CD4-positive, CD25-positive, alpha-beta regulatory T cell (primary cell): ENCODE results near the gene LBP. TPM values are rescaled to one million over a fixed set of nuclear protein-coding genes. Genes with fewer than 3 reads are reported as not detected.
"Not testable (repeated sequence)": the region's sequence is repeated elsewhere in the genome, so short reads cannot be mapped to it uniquely, and the experiment has no call there.

ENCODE experiments used
- ATAC-seq, 2 donors: fragments of 150-1000 bp; cut with Tn5 transposase; one replicate each; pipeline ENCODE4 v1.10.0; 2021; ENCODE audit warnings: low read depth in 2 of 2, moderate number of reproducible peaks in 2 of 2, moderate library complexity in 1 of 2
- DNase-seq, 3 donors: peaks; one replicate each; pipeline versions ENCODE4 v3.0.0 to v3.0.0-alpha.2; 2012 to 2022; ENCODE audit warnings: mixed read lengths in 1 of 3
- H3K27ac ChIP-seq: one replicate; pipeline ENCODE4 v1.7.0; 2013; ENCODE audit warnings: mild to moderate bottlenecking, low read length; ENCODE audit not compliant: insufficient read depth, poor library complexity, severe bottlenecking
- H3K27me3 ChIP-seq: one replicate; pipeline ENCODE4 v1.7.0; 2013; ENCODE audit warnings: low read length; ENCODE audit not compliant: control insufficient read depth, insufficient read depth
- H3K36me3 ChIP-seq: one replicate; pipeline ENCODE4 v1.7.0; 2013; ENCODE audit warnings: mild to moderate bottlenecking, low read length, moderate library complexity; ENCODE audit not compliant: control insufficient read depth, insufficient read depth
- H3K4me1 ChIP-seq: 2 replicates; pipeline ENCODE4 v1.7.0; 2013; ENCODE audit warnings: mild to moderate bottlenecking, low read length; ENCODE audit not compliant: insufficient read depth, control insufficient read depth, poor library complexity, severe bottlenecking
- H3K4me3 ChIP-seq: one replicate; pipeline ENCODE4 v1.7.0; 2013; ENCODE audit warnings: low read depth, mild to moderate bottlenecking, low read length, moderate library complexity
- H3K9me3 ChIP-seq, 2 experiments: 1 replicate in 1 of 2; 2 replicates in 1 of 2; pipeline ENCODE4 v1.7.0; 2013; ENCODE audit warnings: low read length in 2 of 2, mild to moderate bottlenecking in 1 of 2, moderate library complexity in 1 of 2; ENCODE audit not compliant: control insufficient read depth in 2 of 2
- H3K27ac Mint-ChIP-seq, 3 donors: one replicate each; pipeline ENCODE4 v1.8.0; 2020 to 2022; ENCODE audit warnings: mild to moderate bottlenecking in 3 of 3, mixed read lengths in 3 of 3, moderate library complexity in 2 of 3
- H3K27me3 Mint-ChIP-seq: one replicate; pipeline ENCODE4 v1.8.0; 2022; ENCODE audit warnings: mild to moderate bottlenecking, mixed read lengths
- H3K36me3 Mint-ChIP-seq: one replicate; pipeline ENCODE4 v1.8.0; 2020; ENCODE audit warnings: mixed read lengths
- H3K4me1 Mint-ChIP-seq, 4 donors: one replicate each; pipeline ENCODE4 v1.8.0; 2020 to 2022; ENCODE audit warnings: mixed read lengths in 4 of 4, mild to moderate bottlenecking in 1 of 4
- H3K4me3 Mint-ChIP-seq, 4 donors: one replicate each; pipeline ENCODE4 v1.8.0; 2020 to 2022; ENCODE audit warnings: mild to moderate bottlenecking in 4 of 4, mixed read lengths in 4 of 4, moderate library complexity in 3 of 4
- H3K9me3 Mint-ChIP-seq, 7 donors: one replicate each; pipeline ENCODE4 v1.8.0; 2020 to 2022; ENCODE audit warnings: mixed read lengths in 7 of 7, mild to moderate bottlenecking in 3 of 7, moderate library complexity in 2 of 7
- polyA plus RNA-seq, 4 donors: library from polyadenylated mRNA; unstranded; fragments of 300-500 nt; fragmentation: Illumina TruSeq; gene quantifications; one replicate each; pipeline ENCODE4 v1.2.3, GENCODE V29; 2021
- total RNA-seq: library from RNA; stranded (reverse); gene quantifications from one replicate; pipeline ENCODE4 v1.2.3, GENCODE V29; 2022

LBP gene
- total and polyA plus RNA-seq, 5 donors from 2014 or later, result not detected

- H3K36me3 ChIP-seq, result no peaks in the 10 kb centered on the region
- H3K9me3 ChIP-seq, result no peaks in the 10 kb centered on the region
- no peak overlapping the region for H3K4me3 ChIP-seq
- Mint-ChIP-seq H3K4me1 (peaks cover 0 to 2% (median 0%) of the 10 kb centered on the region in 4 donors), H3K9me3 (peaks cover 0 to 2% (median 0%) of the 10 kb centered on the region in 7 donors), H3K27ac (no peak overlapping the region), H3K36me3 (no peaks in the 10 kb centered on the region), H3K4me3 (no peak overlapping the region), H3K27me3 (peaks cover 11% of the 10 kb centered on the region)
- H3K27ac ChIP-seq, result no peak overlapping the region
- H3K4me1 ChIP-seq, result no peaks in the 10 kb centered on the region
- H3K27me3 ChIP-seq, result peaks cover 2% of the 10 kb centered on the region
- ATAC-seq (no peak), DNase-seq (no peak)
Measured at GRCh38 chr20:38372806-38373205, 26.5 kb downstream of the LBP start.

GRCh38 chr20:38373231-38373867 is 27.1 kb downstream of the LBP start:
- peaks cover 11% of the 10 kb centered on the region for H3K27me3 Mint-ChIP-seq
- H3K27ac Mint-ChIP-seq, result no peak overlapping the region
- no peaks in the 10 kb centered on the region for H3K4me1 ChIP-seq
- no peak overlapping the region for H3K27ac ChIP-seq
- H3K4me1 Mint-ChIP-seq, result peaks cover 0 to 2% (median 0%) of the 10 kb centered on the region in 4 donors
- H3K9me3 ChIP-seq, result no peaks in the 10 kb centered on the region
- H3K9me3 Mint-ChIP-seq, result peaks cover 0 to 2% (median 0%) of the 10 kb centered on the region in 7 donors
- no peak overlapping the region for H3K4me3 ChIP-seq
- H3K4me3 Mint-ChIP-seq, result no peak overlapping the region
- H3K27me3 ChIP-seq, result peaks cover 2% of the 10 kb centered on the region
- no peaks in the 10 kb centered on the region for H3K36me3 Mint-ChIP-seq
- ATAC-seq, result no peak
- H3K36me3 ChIP-seq, result no peaks in the 10 kb centered on the region
- DNase-seq, result no peak

DNA sequence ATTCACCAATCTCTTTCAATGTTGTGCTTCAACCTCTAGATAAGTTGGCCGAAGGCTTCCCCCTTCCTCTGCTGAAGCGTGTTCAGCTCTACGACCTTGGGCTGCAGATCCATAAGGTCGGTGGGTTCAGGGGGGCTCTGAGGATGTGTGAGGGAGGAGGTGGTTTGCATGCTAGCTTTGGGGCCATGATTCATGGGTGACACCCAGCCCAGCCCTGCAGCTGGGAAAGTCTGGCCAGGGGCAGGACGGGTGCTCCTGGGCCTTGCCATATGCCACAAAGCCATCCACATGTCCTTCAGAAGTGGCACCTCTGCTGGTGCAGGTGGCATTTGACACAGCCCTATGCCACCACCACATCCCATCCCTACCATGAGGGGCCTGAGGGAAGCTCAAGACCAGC is 27.6 kb downstream of the LBP start:
- Histone ChIP-seq H3K9me3 (no peaks in the 10 kb centered on the region), H3K27ac (no peak overlapping the region), H3K27me3 (no peaks in the 10 kb centered on the region), H3K4me3 (no peak overlapping the region), H3K36me3 (no peaks in the 10 kb centered on the region), H3K4me1 (no peaks in the 10 kb centered on the region)
- Mint-ChIP-seq H3K27me3 (peaks cover 11% of the 10 kb centered on the region), H3K27ac (no peak overlapping the region), H3K4me1 (peaks cover 0 to 2% (median 0%) of the 10 kb centered on the region in 4 donors), H3K4me3 (peak overlapping the region in 1 of 4 donors; percentile 27), H3K36me3 (no peaks in the 10 kb centered on the region), H3K9me3 (peaks cover 0 to 2% (median 0%) of the 10 kb centered on the region in 7 donors)
- ATAC-seq (no peak), DNase-seq (no peak)

DNA sequence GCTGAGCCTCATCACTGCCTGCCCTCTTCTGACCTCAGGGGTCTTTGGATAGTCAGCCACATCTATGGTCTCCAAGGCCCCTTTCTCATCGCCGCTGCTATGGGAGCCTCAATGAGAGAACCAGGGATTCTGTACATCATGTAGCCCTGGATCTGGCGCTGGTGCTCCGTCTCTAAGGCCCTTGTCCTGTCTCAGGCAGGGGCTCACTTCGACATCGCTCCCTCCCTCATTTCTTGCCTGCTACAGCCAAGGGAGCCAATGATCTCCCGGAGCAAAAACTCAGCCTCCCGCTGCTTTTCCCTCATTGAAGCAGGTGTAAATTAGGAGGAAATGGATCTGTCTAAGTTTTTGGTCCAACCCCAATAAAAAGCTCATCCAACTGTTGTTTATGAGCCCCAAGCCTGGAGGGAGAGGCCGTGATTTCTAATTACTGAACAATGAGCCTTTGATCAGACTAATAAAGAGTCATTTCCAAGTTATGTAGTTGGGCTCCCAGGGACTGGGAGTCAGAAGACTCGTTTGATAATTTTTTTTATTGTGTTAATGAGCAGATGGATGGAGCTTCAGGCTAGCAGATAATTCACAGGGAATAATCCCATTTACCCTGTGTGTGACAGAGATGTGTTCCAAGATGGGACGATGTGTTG is 30.9 kb downstream of the LBP start:
- Histone ChIP-seq H3K27ac (no peak overlapping the region), H3K36me3 (no peaks in the 10 kb centered on the region), H3K9me3 (no peaks in the 10 kb centered on the region), H3K4me1 (no peaks in the 10 kb centered on the region), H3K27me3 (no peaks in the 10 kb centered on the region), H3K4me3 (no peak overlapping the region)
- ATAC-seq (no peak), DNase-seq (no peak)
- Mint-ChIP-seq H3K27me3 (peaks cover 6% of the 10 kb centered on the region), H3K27ac (no peak overlapping the region), H3K4me3 (no peak overlapping the region), H3K36me3 (no peaks in the 10 kb centered on the region), H3K4me1 (no peaks in the 10 kb centered on the region), H3K9me3 (peaks cover 0 to 2% (median 0%) of the 10 kb centered on the region in 7 donors)

GRCh38 chr20:38377838-38378237 is 31.6 kb downstream of the LBP start:
- H3K4me3 Mint-ChIP-seq, result not testable (repeated sequence)

GRCh38 chr20:38383147-38383546 is 36.9 kb downstream of the LBP start:
- Histone ChIP-seq H3K27ac (no peak overlapping the region), H3K27me3 (peaks cover 3% of the 10 kb centered on the region), H3K9me3 (no peaks in the 10 kb centered on the region), H3K36me3 (no peaks in the 10 kb centered on the region), H3K4me1 (no peaks in the 10 kb centered on the region), H3K4me3 (no peak overlapping the region)
- peaks cover 11% of the 10 kb centered on the region for H3K27me3 Mint-ChIP-seq
- no peak overlapping the region for H3K4me3 Mint-ChIP-seq
- no peaks in the 10 kb centered on the region for H3K36me3 Mint-ChIP-seq
- ATAC-seq (no peak), DNase-seq (no peak)
- peaks cover 0 to 2% (median 0%) of the 10 kb centered on the region in 7 donors for H3K9me3 Mint-ChIP-seq
- H3K4me1 Mint-ChIP-seq, result no peaks in the 10 kb centered on the region
- no peak overlapping the region for H3K27ac Mint-ChIP-seq

More at GRCh38 chr20:38377838-38378237, 31.6 kb downstream of the LBP start:
- H3K27me3 ChIP-seq, H3K27ac Mint-ChIP-seq, H3K9me3 Mint-ChIP-seq, ATAC-seq, H3K9me3 ChIP-seq, H3K36me3 Mint-ChIP-seq, DNase-seq, H3K27me3 Mint-ChIP-seq, H3K27ac ChIP-seq, H3K4me1 ChIP-seq, H3K4me1 Mint-ChIP-seq, H3K4me3 ChIP-seq, H3K36me3 ChIP-seq: not testable (repeated sequence)

DNA sequence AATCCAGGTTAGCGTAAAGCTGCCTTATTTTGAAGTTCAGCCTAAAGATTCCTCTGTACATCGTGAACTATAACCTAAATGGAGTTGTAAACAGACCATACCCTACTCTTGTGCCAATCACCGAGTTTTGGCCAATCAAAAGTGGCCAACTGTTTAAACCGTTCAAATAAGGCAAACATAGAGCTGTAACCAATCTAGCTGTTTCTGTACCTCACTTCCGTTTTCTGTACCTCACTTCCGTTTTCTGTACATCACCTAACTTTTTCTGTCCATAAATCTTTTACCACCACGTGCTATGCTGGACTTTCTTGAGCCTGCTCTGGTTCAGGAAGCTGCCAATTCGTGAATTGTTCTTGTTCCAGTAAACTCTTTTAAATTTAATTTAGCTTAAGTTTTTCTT is 39.7 kb downstream of the LBP start:
- H3K27me3 ChIP-seq, result peaks cover 3% of the 10 kb centered on the region
- H3K4me1 Mint-ChIP-seq, result no peaks in the 10 kb centered on the region
- H3K4me3 ChIP-seq, result no peak overlapping the region
- H3K4me3 Mint-ChIP-seq, result no peak overlapping the region
- H3K9me3 ChIP-seq, result peaks cover 0 to 2% of the 10 kb centered on the region in 2 experiments
- no peaks in the 10 kb centered on the region for H3K4me1 ChIP-seq
- DNase-seq (peak in 1 of 3 donors; percentile 6), ATAC-seq (no peak)
- no peak overlapping the region for H3K27ac ChIP-seq
- no peak overlapping the region for H3K27ac Mint-ChIP-seq
- H3K36me3 ChIP-seq, result no peaks in the 10 kb centered on the region
- peaks cover 11% of the 10 kb centered on the region for H3K27me3 Mint-ChIP-seq
- H3K9me3 Mint-ChIP-seq, result peaks cover 0 to 17% (median 2%) of the 10 kb centered on the region in 7 donors
- H3K36me3 Mint-ChIP-seq, result peaks cover 5% of the 10 kb centered on the region

DNA sequence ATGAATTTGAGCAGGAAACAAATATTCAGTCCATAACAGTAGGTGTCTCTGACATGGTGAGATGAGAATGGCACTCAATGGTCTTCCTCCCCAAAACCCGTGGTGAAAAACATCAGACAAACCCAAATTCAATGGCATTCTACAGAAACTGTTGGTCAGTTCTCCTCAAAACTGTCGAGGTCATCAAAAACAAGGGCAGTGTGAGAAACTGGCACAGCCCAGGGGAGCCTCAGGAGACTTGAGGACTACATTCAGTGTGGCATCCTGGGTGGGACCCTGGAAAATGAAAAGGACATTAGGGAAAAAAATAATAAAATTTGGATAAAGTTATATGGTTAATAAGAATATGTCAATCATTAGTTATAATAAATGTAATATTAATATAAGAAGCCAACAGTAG is 40.6 kb downstream of the LBP start:
- no peak overlapping the region for H3K4me3 ChIP-seq
- H3K9me3 ChIP-seq, result peaks cover 0 to 2% of the 10 kb centered on the region in 2 experiments
- H3K4me1 ChIP-seq, result no peaks in the 10 kb centered on the region
- H3K36me3 Mint-ChIP-seq, result peaks cover 5% of the 10 kb centered on the region
- no peak overlapping the region for H3K27ac ChIP-seq
- H3K4me1 Mint-ChIP-seq, result no peaks in the 10 kb centered on the region
- H3K9me3 Mint-ChIP-seq, result peaks cover 0 to 17% (median 2%) of the 10 kb centered on the region in 7 donors
- peaks cover 3% of the 10 kb centered on the region for H3K27me3 ChIP-seq
- H3K36me3 ChIP-seq, result no peaks in the 10 kb centered on the region
- peaks cover 11% of the 10 kb centered on the region for H3K27me3 Mint-ChIP-seq
- no peak overlapping the region for H3K4me3 Mint-ChIP-seq
- ATAC-seq (no peak), DNase-seq (no peak)
- H3K27ac Mint-ChIP-seq, result no peak overlapping the region
